ACC112 (cell line): ENCODE data around the gene LCN10.

Experiments
- H2AFZ ChIP-seq: fragments of 200-600 bp; sonication (generic); one replicate; pipeline ENCODE4 v1.6.0; 2017; ENCODE audit warnings: antibody characterized with exemption, low read length; ENCODE audit not compliant: unreplicated experiment
- H3K27ac ChIP-seq: fragments of 200-600 bp; sonication (generic); 2 replicates; pipeline ENCODE4 v1.5.1; 2014; ENCODE audit warnings: low read depth, mild to moderate bottlenecking, antibody characterized with exemption, low read length, moderate library complexity
- H3K27me3 ChIP-seq: fragments of 200-600 bp; sonication (generic); 2 replicates; pipeline ENCODE4 v1.6.1; 2014; ENCODE audit warnings: mild to moderate bottlenecking, antibody characterized with exemption, low read length, moderate library complexity, mixed read lengths; ENCODE audit not compliant: insufficient read depth
- H3K36me3 ChIP-seq: fragments of 200-600 bp; sonication (generic); 2 replicates; pipeline ENCODE4 v1.6.1; 2016; ENCODE audit warnings: mild to moderate bottlenecking, antibody characterized with exemption, low read length, moderate library complexity, mixed read lengths; ENCODE audit not compliant: insufficient read depth
- H3K4me1 ChIP-seq: fragments of 200-600 bp; sonication (generic); one replicate; pipeline ENCODE4 v1.6.1; 2016; ENCODE audit warnings: low read length, mixed read lengths; ENCODE audit not compliant: insufficient read depth, unreplicated experiment, control insufficient read depth
- H3K4me3 ChIP-seq: fragments of 200-600 bp; sonication (generic); 2 replicates; pipeline ENCODE4 v1.5.1; 2014; ENCODE audit warnings: mild to moderate bottlenecking, low read depth, low read length
- H3K79me2 ChIP-seq: fragments of 200-600 bp; sonication (generic); one replicate; pipeline ENCODE4 v1.6.0; 2016; ENCODE audit warnings: low read length; ENCODE audit not compliant: control insufficient read depth, unreplicated experiment, insufficient read depth

Gene LCN10

DNA sequence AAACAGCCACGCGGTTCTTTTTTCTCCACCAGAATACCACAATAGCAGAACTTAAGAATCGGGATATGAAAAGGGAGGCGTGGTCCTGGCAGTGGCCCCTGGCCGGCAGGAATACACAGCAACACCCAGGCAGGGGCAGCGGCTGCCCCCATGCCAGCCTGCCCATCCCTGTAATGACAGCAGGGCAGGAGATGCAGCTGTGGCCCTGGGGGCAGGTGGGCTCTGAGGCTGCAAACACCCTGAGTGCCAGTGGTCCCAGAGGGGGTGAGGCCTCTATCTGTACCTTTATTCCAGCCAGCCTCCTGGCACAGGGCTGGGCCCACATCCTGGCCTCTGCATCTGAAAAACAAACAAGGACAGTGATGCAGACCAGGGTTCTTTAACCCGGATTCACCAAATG is 18.0 kb downstream of the LCN10 start:
- Histone ChIP-seq H3K4me1 (peaks cover 20% of the 10 kb centered on the region), H3K27ac (no peak overlapping the region), H2AFZ (no peak overlapping the region), H3K79me2 (peaks cover 35% of the 10 kb centered on the region), H3K27me3 (no peaks in the 10 kb centered on the region), H3K36me3 (peaks cover 23% of the 10 kb centered on the region; the same call in 1 of the 2 replicates), H3K4me3 (no peak overlapping the region)

DNA sequence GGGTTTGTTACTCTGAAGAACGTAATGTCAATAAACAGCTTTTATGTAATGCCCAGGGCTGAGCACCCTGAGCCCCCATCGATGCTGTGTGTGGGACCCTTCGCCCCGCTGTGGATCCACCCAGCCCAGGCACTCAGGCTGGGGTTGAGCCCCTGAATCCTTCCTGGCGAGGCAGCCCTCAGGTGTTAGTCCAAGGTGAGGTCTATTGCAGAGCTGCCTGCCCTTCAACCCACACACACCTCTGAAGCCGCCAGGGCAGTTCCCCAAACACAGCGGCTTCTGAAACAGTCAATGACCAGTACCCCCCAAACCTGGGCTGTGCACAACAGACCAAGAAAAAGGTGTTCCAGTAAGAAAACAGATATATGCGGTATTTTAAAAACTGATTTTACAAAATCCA is 18.8 kb downstream of the LCN10 start:
- Histone ChIP-seq H3K36me3 (peaks cover 23% of the 10 kb centered on the region; the same call in 1 of the 2 replicates), H3K4me3 (no peak overlapping the region), H2AFZ (no peak overlapping the region), H3K27ac (no peak overlapping the region), H3K27me3 (no peaks in the 10 kb centered on the region), H3K4me1 (peaks cover 16% of the 10 kb centered on the region), H3K79me2 (peaks cover 27% of the 10 kb centered on the region)

DNA sequence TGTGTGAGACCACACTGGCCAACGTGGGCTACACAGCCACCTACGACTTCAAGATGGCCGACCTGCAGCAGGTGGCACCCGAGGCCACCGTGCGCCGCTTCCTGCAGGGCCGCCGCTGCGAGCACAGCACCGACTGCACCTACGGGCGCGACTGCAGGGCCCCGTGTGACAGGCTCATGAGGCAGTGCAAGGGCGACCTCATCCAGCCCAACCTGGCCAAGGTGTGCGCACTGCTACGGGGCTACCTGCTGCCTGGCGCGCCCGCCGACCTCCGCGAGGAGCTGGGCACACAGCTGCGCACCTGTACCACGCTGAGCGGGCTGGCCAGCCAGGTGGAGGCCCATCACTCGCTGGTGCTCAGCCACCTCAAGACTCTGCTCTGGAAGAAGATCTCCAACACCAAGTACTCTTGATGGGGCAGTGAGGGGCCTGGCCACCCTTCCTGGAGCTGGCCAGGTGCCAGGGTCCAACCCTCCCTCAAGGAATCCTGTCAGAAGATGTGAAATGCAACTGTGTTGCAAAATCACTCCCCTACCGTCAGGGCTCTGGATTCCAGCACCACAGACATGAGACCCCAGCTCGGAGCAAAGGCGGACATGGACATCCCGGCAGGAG is 19.3 kb downstream of the LCN10 start:
- H2AFZ ChIP-seq = no peak overlapping the region
- H3K36me3 ChIP-seq = peaks cover 23% of the 10 kb centered on the region; the same call in 1 of the 2 replicates
- no peak overlapping the region for H3K27ac ChIP-seq
- peaks cover 26% of the 10 kb centered on the region for H3K79me2 ChIP-seq
- no peak overlapping the region for H3K4me3 ChIP-seq
- no peaks in the 10 kb centered on the region for H3K27me3 ChIP-seq
- H3K4me1 ChIP-seq = peaks cover 14% of the 10 kb centered on the region

DNA sequence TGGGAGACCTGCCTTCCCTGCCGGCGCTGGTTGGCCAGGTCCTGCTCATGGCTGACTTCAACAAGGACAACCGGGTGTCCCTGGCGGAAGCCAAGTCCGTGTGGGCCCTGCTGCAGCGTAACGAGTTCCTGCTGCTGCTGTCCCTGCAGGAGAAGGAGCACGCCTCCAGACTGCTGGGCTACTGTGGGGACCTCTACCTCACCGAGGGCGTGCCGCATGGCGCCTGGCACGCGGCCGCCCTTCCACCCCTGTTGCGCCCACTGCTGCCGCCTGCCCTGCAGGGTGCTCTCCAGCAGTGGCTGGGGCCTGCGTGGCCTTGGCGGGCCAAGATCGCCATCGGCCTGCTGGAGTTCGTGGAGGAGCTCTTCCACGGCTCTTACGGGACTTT is 19.8 kb downstream of the LCN10 start:
- Histone ChIP-seq H3K27me3 (no peaks in the 10 kb centered on the region), H3K27ac (no peak overlapping the region), H3K4me1 (peaks cover 14% of the 10 kb centered on the region), H3K36me3 (peaks cover 23% of the 10 kb centered on the region; the same call in 1 of the 2 replicates), H3K79me2 (peaks cover 26% of the 10 kb centered on the region), H2AFZ (no peak overlapping the region), H3K4me3 (no peak overlapping the region)

DNA sequence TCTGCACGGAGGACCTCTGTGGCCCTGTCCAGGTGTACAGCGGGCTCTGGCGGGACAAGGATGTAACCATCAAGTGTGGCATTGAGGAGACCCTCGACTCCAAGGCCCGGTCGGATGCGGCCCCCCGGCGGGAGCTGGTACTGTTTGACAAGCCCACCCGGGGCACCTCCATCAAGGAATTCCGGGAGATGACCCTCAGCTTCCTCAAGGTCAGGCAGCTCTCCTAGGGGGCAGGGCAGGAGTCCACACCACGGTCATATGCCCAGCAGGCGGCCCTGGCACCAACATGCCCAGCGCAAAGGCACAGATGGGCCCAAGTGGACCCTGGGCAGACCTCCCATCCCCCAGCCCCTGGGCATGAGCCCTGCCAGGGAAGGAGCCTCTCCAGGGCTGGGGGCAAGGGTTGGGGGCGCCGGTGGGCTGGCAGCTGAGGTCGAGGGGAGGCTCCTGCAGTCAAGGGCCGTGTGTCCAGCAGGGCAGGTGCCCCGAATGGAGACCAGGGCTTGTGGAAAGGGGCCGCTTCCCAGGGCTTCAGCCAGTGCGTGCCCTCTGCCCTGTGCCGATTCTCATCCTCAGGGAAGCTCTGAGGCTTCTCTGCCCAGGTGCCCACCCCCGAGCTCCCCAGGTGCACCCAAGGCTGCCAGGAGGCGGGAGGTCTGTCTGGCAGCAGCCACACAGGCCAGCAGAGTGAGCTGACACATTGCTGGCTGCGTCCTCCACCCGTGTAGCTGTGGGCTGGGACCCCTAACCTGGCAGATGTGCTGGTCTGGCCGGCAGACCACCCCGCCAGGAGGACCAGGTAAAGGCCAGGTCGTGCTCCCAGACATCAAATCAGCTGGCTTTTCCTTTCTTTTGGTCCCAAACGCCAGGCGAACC is 20.4 kb downstream of the LCN10 start:
- Histone ChIP-seq H2AFZ (no peak overlapping the region), H3K27me3 (no peaks in the 10 kb centered on the region), H3K79me2 (peaks cover 20% of the 10 kb centered on the region), H3K4me1 (peaks cover 14% of the 10 kb centered on the region), H3K27ac (no peak overlapping the region), H3K36me3 (peaks cover 23% of the 10 kb centered on the region; the same call in 1 of the 2 replicates), H3K4me3 (no peak overlapping the region)

DNA sequence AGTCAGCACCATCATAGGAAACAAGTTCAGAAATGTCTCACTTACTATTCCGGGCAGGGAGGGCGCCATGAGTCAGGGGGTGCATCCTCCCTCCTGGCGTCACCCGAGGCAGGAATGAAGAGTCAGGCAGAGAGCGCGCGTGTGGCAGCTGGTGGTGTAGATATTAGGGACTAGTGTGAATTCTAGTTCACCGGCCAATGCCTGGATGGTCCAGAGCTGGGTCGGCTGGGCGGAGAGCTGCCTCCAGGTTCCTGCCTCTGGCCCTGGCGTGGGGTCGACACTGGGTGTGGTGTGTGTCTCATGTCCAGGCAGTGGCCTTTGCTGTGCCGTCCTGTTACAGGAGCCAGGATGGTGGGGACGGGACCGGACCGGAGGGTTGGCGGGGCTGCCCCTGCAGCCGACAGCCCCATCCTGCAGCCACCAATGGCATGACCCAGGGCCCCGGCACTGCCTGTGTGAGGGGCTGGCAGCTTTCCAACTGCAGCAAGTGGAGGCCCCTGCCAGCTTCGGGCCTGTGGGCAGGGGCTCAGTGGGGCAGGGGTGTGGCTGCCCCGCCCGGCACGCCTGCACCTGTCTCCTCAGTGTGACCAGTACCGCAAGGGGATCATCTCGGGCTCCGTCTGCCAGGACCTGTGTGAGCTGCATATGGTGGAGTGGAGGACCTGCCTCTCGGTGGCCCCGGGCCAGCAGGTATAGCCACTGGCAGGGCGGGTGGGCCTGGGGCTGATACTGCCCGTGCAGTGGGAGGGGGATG is 21.2 kb downstream of the LCN10 start:
- H3K79me2 ChIP-seq = peaks cover 12% of the 10 kb centered on the region
- H3K4me3 ChIP-seq = no peak overlapping the region
- H3K27me3 ChIP-seq = no peaks in the 10 kb centered on the region
- peaks cover 11% of the 10 kb centered on the region for H3K4me1 ChIP-seq
- H3K27ac ChIP-seq = no peak overlapping the region
- H3K36me3 ChIP-seq = peaks cover 22% of the 10 kb centered on the region; the same call in 1 of the 2 replicates
- no peak overlapping the region for H2AFZ ChIP-seq

DNA sequence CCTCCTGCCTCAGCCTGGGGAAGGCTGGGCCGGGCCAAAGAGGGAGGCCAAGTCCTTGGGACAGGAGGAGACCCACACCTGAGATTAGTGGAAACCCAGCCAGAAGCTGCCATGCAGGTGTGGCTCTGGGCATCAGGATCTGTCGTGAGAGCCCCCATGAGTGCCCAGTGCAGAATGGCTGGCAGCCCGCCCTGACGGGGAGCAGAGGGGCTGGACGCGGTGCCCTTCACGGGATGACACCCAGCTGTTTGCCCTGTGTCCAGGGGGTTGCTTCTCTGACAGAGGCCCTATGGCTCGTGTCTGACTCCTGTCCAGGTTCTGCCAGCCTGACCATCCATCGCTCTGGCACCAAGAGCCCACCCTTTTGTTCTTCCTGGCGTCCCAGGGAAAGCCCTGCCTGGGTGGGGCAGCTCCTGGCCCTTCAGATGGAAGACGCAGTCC is 21.8 kb downstream of the LCN10 start:
- H3K79me2 ChIP-seq = peaks cover 6% of the 10 kb centered on the region
- H2AFZ ChIP-seq = no peak overlapping the region

DNA sequence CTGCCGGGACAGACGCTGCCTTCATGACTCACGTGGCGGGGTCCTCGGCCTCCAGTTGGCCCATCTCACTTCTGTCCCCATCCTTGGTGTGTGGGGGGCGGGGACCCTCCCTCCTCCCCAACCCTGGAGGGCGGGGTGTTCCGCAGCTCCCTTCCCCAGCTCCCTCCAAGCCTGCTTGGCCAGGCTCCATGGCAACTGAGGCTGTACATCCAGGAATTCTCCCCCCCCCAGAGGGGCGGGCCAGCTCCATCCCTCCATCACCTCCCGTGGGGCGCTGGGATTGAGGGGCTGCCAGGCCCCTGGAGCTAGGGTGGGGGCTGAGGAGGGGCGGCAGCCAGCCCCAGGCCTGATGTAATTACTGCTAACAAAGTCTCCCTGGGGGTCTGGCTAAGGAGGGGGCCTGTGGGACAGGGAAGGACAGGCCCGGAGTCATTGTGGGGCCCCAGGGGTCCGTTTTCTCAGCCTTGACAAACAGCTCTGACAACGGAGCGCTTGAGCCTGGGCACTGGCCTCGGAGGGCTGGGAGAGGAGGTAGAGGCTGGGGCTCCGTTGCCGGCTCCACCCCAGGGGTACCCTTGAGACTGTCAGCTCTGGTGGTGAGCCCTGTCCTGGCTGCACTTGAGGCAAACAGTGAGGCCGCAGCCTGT is 22.4 kb downstream of the LCN10 start:
- Histone ChIP-seq H3K4me3 (no peak overlapping the region), H3K36me3 (peaks cover 13% of the 10 kb centered on the region; the same call in 1 of the 2 replicates), H3K4me1 (no peaks in the 10 kb centered on the region), H2AFZ (no peak overlapping the region), H3K27me3 (no peaks in the 10 kb centered on the region), H3K79me2 (peaks cover under 1% of the 10 kb centered on the region), H3K27ac (no peak overlapping the region)

More for the DNA sequence above, 21.8 kb downstream of the LCN10 start:
- no peak overlapping the region for H3K27ac ChIP-seq
- H3K4me1 ChIP-seq = peaks cover 5% of the 10 kb centered on the region
- H3K4me3 ChIP-seq = no peak overlapping the region
- H3K27me3 ChIP-seq = no peaks in the 10 kb centered on the region
- H3K36me3 ChIP-seq = peaks cover 16% of the 10 kb centered on the region; the same call in 1 of the 2 replicates

DNA sequence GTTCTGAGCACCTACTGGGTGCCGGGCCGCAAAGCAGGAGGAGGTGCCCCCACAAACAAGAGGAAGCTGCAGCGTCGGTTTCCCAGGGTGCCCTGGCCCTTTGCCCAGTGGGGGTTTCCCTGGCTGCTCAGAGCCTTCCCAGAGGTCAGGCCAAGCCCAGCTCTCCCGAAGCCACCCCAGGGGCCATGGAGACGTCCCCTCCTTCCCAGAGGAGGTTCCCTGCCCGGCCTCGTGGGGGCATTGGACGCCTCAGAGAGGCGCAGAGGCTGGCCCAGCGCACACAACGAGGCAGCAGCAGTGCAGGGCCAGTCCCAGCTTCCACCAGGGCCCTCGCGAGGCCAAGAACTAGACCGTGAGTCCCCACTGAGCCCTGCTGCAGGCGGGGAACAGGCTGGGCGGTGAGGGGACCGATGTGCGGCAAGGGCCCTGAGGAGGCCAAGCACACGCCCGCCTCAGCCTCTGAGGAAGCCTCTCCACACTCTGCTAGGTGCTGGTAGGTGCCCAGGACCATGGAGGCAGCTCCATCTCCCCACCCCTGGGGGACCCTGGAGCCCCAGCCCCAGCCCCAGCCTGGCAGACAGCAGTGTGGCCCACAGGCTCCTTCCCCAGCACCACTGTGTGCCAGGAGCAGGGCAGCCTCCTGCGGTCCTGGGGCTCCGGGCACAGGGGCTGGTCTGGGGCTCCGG is 23.4 kb downstream of the LCN10 start:
- Histone ChIP-seq H3K79me2 (no peaks in the 10 kb centered on the region), H3K4me1 (no peaks in the 10 kb centered on the region), H2AFZ (no peak overlapping the region), H3K36me3 (peaks cover 12% of the 10 kb centered on the region; the same call in 1 of the 2 replicates), H3K4me3 (no peak overlapping the region), H3K27me3 (no peaks in the 10 kb centered on the region), H3K27ac (no peak overlapping the region)
